Measurements from ENCODE around the gene PTGER1.

The PTGER1 gene

GRCh38 chr19:14516746-14517438 is 41.7 kb upstream of the PTGER1 start:
- peak overlapping the region; percentile 86 for H3K4me3 ChIP-seq (replicated peaks; ENCODE audit: low read depth, low read length)
- no peak for TF ChIP-seq CTCF (IDR thresholded peaks at IDR 0.05; ENCODE audit: low read length, missing control alignments)
- no peak for DNase-seq (ENCODE audit: low read depth)

DNA sequence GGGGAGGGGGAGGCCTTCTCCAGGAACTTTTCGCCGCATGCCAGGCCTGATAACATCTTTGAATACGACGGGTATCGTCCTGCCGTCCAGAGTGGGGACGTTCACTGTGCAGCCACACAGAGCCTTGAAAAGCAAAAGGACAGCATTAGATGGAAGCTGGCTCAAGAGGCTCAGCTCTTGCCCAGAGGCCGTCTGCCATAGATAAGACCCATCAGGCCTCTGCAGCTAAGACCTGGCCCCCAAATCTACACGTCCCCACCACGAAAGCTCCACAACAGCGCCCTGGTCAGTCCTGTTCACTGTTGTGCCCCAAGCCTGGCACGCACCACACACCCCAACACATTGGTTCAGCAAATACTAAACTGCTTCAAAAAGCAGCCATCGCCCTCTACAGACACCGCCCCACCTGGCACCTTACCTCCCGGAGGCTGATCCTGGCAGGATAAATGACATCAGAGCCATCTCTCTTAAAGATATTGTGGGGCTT is 40.9 kb upstream of the PTGER1 start:
- H3K4me3 ChIP-seq (replicated peaks; ENCODE audit: low read depth, low read length): peak overlapping the region; percentile 86
- DNase-seq (ENCODE audit: low read depth): no peak
- no peak for TF ChIP-seq CTCF (IDR thresholded peaks at IDR 0.05; ENCODE audit: low read length, missing control alignments)

DNA sequence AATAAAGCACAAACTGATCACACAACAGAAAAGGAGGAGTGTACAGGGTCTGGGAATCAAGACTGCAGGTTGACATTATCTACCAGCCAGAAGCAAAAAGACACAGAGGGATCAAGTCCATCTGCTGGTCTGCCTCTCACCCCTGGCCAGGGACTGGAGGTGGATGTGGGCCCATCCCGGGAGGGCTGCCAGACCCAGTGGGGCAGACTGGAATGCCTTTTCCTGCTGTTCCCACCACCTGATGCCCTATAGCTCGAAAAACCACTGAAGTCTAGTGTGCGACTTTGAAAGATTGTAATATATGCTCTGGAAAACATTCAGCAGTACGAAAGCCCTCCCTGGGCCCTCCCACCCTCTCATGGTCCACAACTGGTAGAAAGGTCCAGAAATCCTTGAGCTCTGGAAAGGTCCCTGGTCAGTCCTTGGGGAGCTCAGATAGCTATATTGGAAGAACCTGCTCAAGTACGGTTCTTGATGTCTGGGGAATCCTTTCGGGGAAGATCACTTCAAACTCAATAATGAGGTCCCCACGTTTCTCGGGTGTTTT is 40.4 kb upstream of the PTGER1 start:
- no peak for TF ChIP-seq CTCF (IDR thresholded peaks at IDR 0.05; ENCODE audit: low read length, missing control alignments)
- DNase-seq (ENCODE audit: low read depth): no peak
- H3K4me3 ChIP-seq (replicated peaks; ENCODE audit: low read depth, low read length): peak overlapping the region; percentile 86

- H3K4me3 ChIP-seq (replicated peaks; ENCODE audit: low read depth, low read length): no peak overlapping the region
- DNase-seq (ENCODE audit: low read depth): no peak
- TF ChIP-seq CTCF (IDR thresholded peaks at IDR 0.05; ENCODE audit: low read length, missing control alignments): no peak
These were observed 39.2 kb upstream of the PTGER1 start for GRCh38 chr19:14514215-14514863.

DNA sequence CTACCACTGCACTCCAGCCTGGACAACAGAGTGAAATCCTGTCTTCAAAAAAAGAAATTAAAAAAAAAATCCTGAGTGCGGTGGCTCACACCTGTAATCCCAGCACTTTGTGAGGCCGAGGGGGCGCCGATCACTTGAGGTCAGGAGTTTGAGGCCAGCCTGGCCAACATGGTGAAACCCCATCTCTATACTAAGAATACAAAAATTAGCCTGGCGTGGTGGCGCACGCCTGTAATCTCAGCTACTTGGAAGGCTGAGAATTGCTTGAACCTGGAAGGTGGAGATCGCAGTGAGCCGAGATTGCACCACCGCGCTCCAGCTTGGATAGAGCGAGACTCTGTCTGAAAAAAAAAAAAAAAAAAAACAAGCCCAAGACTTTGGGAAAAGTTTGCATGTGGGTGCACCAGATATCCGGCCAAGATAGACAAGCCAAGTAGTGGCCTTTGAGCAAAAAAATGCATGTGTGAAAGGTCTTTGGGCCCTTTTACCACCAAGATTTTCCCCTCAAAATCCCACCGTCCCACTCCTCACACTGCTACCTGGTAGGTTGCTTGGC is 37.3 kb upstream of the PTGER1 start:
- DNase-seq (ENCODE audit: low read depth): no peak
- TF ChIP-seq CTCF (IDR thresholded peaks at IDR 0.05; ENCODE audit: low read length, missing control alignments): no peak
- no peak overlapping the region for H3K4me3 ChIP-seq (replicated peaks; ENCODE audit: low read depth, low read length)

GRCh38 chr19:14511229-14511593 is 36.1 kb upstream of the PTGER1 start:
- no peak for TF ChIP-seq CTCF (IDR thresholded peaks at IDR 0.05; ENCODE audit: low read length, missing control alignments)
- DNase-seq (ENCODE audit: low read depth): no peak
- H3K4me3 ChIP-seq (replicated peaks; ENCODE audit: low read depth, low read length): no peak overlapping the region

All from fibroblast of pulmonary artery (primary cell).